ENCODE data around the gene DIDO1.

- TF ChIP-seq CTCF (conservative IDR thresholded peaks at IDR 0.05 in 1 of 2, IDR thresholded peaks at IDR 0.05 in 1 of 2; ENCODE audit: extremely low read depth in 1 of 2, insufficient read depth in 1 of 2, low read depth in 1 of 2, low read length in 2 of 2) = no peak
- no peak for TF ChIP-seq EZH2 (IDR thresholded peaks at IDR 0.05; ENCODE audit: borderline replicate concordance, low read length)
Measured at GRCh38 chr20:62911701-62912280, 14.5 kb downstream of the DIDO1 start.

Data from mammary epithelial cell (primary cell).